Osteocyte (in vitro differentiated cells): ENCODE data around the gene PRKG1. TPM values are rescaled to one million over a fixed set of nuclear protein-coding genes. Genes with fewer than 3 reads are reported as not detected.

Experiments
- DNase-seq: peaks from one replicate; pipeline ENCODE4 v3.0.0; 2021; ENCODE audit warnings: mixed read lengths; ENCODE audit not compliant: unreplicated experiment; ENCODE audit errors: extremely low spot score
- H3K27ac Mint-ChIP-seq: one replicate; pipeline ENCODE4 v1.8.0; 2021; ENCODE audit warnings: mild to moderate bottlenecking, mixed read lengths; ENCODE audit not compliant: unreplicated experiment
- H3K27me3 Mint-ChIP-seq: one replicate; pipeline ENCODE4 v1.8.0; 2021; ENCODE audit warnings: mixed read lengths; ENCODE audit not compliant: unreplicated experiment
- H3K36me3 Mint-ChIP-seq: one replicate; pipeline ENCODE4 v1.8.0; 2021; ENCODE audit warnings: mixed read lengths; ENCODE audit not compliant: unreplicated experiment
- H3K4me1 Mint-ChIP-seq: one replicate; pipeline ENCODE4 v1.8.0; 2021; ENCODE audit warnings: mixed read lengths; ENCODE audit not compliant: unreplicated experiment
- H3K4me3 Mint-ChIP-seq: one replicate; pipeline ENCODE4 v1.8.0; 2021; ENCODE audit warnings: mild to moderate bottlenecking, moderate library complexity, mixed read lengths; ENCODE audit not compliant: unreplicated experiment
- H3K9me3 Mint-ChIP-seq: one replicate; pipeline ENCODE4 v1.8.0; 2021; ENCODE audit warnings: mixed read lengths; ENCODE audit not compliant: unreplicated experiment
- total RNA-seq: library from RNA; stranded (reverse); gene quantifications from 2 replicates; pipeline ENCODE4 v1.2.1, GENCODE V29; 2021
- TF ChIP-seq, protein P1 (sequence below): fragments of 200-600 bp; sonication (generic); IDR thresholded peaks from 2 replicates; pipeline ENCODE4 v1.5.0; 2021; ENCODE audit warnings: antibody characterized with exemption, mild to moderate bottlenecking, moderate library complexity

PRKG1 gene
- total RNA-seq, 1 donor from 2014 or later, result 10.8 TPM

DNA sequence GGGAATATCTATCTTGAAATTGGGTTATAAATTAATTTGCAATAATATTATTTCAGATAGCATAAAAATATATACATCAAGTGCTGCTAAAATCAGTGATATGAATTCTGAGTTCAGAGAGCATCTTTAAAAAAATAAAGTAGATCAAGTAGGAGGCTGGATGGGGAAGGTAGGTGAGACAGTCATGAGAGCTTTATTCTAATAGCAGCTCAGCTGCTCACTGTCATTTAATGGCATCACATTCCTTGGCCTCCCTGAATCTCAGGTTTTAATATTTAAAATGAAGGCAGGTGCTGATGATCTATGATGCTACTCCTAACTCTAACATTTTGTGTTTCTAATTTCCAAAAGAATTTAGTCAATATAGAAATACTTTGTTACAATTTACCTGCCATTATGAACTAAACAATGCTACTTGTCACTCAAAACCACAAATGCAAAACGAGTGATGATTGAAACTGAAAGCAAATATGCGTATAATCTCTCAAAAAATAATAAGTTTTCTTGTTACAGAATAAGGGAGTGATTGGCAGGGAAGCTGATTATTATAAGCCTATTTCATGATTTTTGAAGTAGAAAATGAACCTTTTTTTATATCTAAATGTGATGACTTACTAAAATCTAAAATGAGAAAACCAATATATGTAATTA is 772.7 kb downstream of the PRKG1 start:
- Mint-ChIP-seq H3K9me3 (peaks cover 3% of the 10 kb centered on the region), H3K36me3 (no peaks in the 10 kb centered on the region), H3K27ac (no peak overlapping the region), H3K27me3 (peaks cover 2% of the 10 kb centered on the region), H3K4me1 (no peaks in the 10 kb centered on the region), H3K4me3 (no peak overlapping the region)
- TF ChIP-seq, protein P1, sequence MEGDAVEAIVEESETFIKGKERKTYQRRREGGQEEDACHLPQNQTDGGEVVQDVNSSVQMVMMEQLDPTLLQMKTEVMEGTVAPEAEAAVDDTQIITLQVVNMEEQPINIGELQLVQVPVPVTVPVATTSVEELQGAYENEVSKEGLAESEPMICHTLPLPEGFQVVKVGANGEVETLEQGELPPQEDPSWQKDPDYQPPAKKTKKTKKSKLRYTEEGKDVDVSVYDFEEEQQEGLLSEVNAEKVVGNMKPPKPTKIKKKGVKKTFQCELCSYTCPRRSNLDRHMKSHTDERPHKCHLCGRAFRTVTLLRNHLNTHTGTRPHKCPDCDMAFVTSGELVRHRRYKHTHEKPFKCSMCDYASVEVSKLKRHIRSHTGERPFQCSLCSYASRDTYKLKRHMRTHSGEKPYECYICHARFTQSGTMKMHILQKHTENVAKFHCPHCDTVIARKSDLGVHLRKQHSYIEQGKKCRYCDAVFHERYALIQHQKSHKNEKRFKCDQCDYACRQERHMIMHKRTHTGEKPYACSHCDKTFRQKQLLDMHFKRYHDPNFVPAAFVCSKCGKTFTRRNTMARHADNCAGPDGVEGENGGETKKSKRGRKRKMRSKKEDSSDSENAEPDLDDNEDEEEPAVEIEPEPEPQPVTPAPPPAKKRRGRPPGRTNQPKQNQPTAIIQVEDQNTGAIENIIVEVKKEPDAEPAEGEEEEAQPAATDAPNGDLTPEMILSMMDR, result no peak
- DNase-seq, result no peak

DNA sequence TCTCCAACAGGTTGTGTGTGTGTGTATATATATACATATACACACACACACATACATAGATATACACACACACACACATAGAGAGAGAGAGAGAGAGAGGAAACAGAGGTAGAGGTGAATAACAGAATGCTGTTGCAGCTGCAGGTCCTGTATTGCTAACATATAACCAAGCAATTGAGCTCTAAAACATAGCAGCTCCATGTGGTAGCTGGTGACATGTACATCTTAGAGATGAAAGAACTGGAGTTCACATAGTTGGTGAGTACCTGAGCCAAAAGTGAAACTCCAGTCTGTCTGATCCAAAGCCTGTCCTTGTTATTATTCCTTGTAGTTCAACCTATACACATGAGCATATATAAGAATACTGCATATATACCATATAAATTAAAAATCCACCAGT is 778.0 kb downstream of the PRKG1 start:
- TF ChIP-seq, protein P1, result no peak
- no peaks in the 10 kb centered on the region for H3K27me3 Mint-ChIP-seq
- no peak overlapping the region for H3K27ac Mint-ChIP-seq
- peaks cover 10% of the 10 kb centered on the region for H3K9me3 Mint-ChIP-seq
- DNase-seq, result no peak
- peaks cover 2% of the 10 kb centered on the region for H3K4me1 Mint-ChIP-seq
- H3K36me3 Mint-ChIP-seq, result no peaks in the 10 kb centered on the region
- no peak overlapping the region for H3K4me3 Mint-ChIP-seq

DNA sequence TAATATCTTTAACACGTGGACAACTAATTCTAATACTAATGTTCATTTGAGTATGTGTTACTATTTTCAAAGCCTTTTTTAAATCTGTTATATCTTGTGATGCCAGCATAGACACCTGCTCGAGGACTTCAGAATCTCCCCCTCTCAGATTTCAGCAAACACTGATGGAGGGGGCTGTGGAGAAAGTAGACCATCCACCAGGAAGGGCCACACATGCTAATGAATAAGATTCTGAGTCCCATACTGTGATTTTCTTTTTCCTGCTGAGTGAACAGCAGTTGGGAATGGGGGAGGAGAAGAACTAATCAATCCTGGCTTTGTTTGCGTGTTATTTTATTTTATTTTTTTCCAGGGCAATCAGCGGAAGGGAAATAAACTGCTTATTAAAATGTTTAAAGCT is 783.0 kb downstream of the PRKG1 start:
- H3K4me3 Mint-ChIP-seq, result no peak overlapping the region
- TF ChIP-seq, protein P1, result no peak
- H3K36me3 Mint-ChIP-seq, result no peaks in the 10 kb centered on the region
- peaks cover 5% of the 10 kb centered on the region for H3K4me1 Mint-ChIP-seq
- H3K27ac Mint-ChIP-seq, result no peak overlapping the region
- no peaks in the 10 kb centered on the region for H3K27me3 Mint-ChIP-seq
- H3K9me3 Mint-ChIP-seq, result peaks cover 7% of the 10 kb centered on the region
- DNase-seq, result no peak

DNA sequence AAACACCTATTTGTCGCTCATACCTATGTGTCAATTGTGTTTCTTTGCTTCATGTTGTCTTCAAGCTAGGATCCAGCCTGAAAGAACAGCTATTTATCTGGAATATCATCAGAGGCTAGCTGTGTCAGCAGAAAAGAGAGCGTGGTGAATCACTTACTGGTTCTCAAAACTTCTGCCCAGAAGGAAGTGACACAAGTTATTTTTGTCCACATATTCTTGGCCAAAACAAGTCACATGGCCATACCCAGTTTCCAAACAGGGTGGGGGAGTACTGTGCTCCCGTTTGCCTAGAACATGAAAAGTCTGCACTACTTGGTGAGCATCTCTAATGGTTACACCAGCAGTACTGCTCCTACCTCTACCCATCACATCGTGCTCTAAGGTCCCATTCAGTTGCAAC is 786.0 kb downstream of the PRKG1 start:
- DNase-seq, result no peak
- Mint-ChIP-seq H3K4me3 (no peak overlapping the region), H3K27me3 (no peaks in the 10 kb centered on the region), H3K27ac (no peak overlapping the region), H3K9me3 (peaks cover 7% of the 10 kb centered on the region), H3K36me3 (no peaks in the 10 kb centered on the region), H3K4me1 (peaks cover 3% of the 10 kb centered on the region)
- TF ChIP-seq, protein P1, result no peak

DNA sequence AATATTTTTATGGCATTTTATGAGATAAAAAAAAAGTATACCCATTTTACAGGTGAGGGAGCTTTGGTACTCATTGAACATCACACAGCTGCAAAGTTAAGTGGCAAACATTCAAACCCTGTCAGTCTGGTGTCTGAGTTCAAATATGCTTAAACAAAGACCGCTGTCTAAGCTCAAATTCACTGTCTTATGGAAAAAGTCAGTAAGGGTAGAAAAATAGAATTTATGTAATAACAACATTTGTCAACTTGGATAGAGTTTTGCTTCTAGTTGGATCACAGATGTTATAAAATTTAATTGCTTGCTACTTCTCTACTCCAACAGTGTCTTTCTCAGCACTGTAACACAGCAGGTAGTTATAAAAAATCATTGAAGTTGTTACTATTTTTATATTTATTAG is 786.8 kb downstream of the PRKG1 start:
- Mint-ChIP-seq H3K36me3 (no peaks in the 10 kb centered on the region), H3K4me3 (no peak overlapping the region), H3K27me3 (no peaks in the 10 kb centered on the region), H3K27ac (no peak overlapping the region), H3K9me3 (peaks cover 2% of the 10 kb centered on the region), H3K4me1 (peaks cover 3% of the 10 kb centered on the region)
- TF ChIP-seq, protein P1, result no peak
- DNase-seq, result no peak
